AG09309 (cell line): ENCODE data around the gene POP4.

Experiments used
- DNase-seq: peaks from one replicate; pipeline ENCODE4 v3.0.0-alpha.2; 2010; ENCODE audit warnings: low read depth
- H3K4me3 ChIP-seq: 2 replicates; pipeline ENCODE4 v1.5.1; 2011; ENCODE audit warnings: mild to moderate bottlenecking, low read depth, low read length, moderate library complexity; ENCODE audit not compliant: control insufficient read depth
- CTCF ChIP-seq: IDR thresholded peaks from 2 replicates; pipeline ENCODE4 v1.5.1; 2011; ENCODE audit warnings: mild to moderate bottlenecking, low read depth, low read length, inconsistent platforms; ENCODE audit not compliant: insufficient read depth, control insufficient read depth; ENCODE audit errors: missing control alignments

The POP4 gene

GRCh38 chr19:29612121-29612520, 6.0 kb downstream of the POP4 start:
- no peak for DNase-seq
- TF ChIP-seq CTCF = no peak
- H3K4me3 ChIP-seq = no peak overlapping the region

- TF ChIP-seq CTCF = no peak
- H3K4me3 ChIP-seq = no peak overlapping the region
- no peak for DNase-seq
Observed at GRCh38 chr19:29612801-29613595, 6.9 kb downstream of the POP4 start.

GRCh38 chr19:29614046-29614445, 8.0 kb downstream of the POP4 start:
- TF ChIP-seq CTCF = no peak
- H3K4me3 ChIP-seq = no peak overlapping the region
- DNase-seq = no peak

GRCh38 chr19:29614780-29615179, 8.7 kb downstream of the POP4 start:
- no peak overlapping the region for H3K4me3 ChIP-seq
- no peak for DNase-seq
- TF ChIP-seq CTCF = no peak

GRCh38 chr19:29615891-29616425, 9.9 kb downstream of the POP4 start:
- H3K4me3 ChIP-seq = no peak overlapping the region
- DNase-seq = no peak
- no peak for TF ChIP-seq CTCF

- no peak for TF ChIP-seq CTCF
- no peak overlapping the region for H3K4me3 ChIP-seq
- DNase-seq = no peak
Observed at GRCh38 chr19:29616541-29616940, 10.5 kb downstream of the POP4 start.
